OCI-LY1 (cell line): Measurements from ENCODE around the gene PRR5L.

Source experiments
- CTCF ChIP-seq: fragments of 200-600 bp; sonication (generic), shearing (Covaris generic); IDR thresholded peaks from 2 replicates; pipeline ENCODE4 v1.5.1; 2017; ENCODE audit warnings: mild to moderate bottlenecking, antibody characterized with exemption, low read length, moderate library complexity, mixed read lengths
- EZH2 ChIP-seq: fragments of 200-600 bp; sonication (generic), shearing (Covaris generic); IDR thresholded peaks from 2 replicates; pipeline ENCODE4 v1.8.0; 2017; ENCODE audit warnings: borderline replicate concordance, mixed run types, mild to moderate bottlenecking, antibody characterized with exemption, low read length, moderate library complexity, mixed read lengths

GRCh38 chr11:36270701-36271100, 25.4 kb upstream of the PRR5L start:
- TF ChIP-seq CTCF (no peak), EZH2 (no peak)
